GM23248 (cell line): ENCODE measurements around the gene CTNNA3. TPM values are rescaled to one million over a fixed set of nuclear protein-coding genes. Genes with fewer than 3 reads are reported as not detected.

Experiments
- DNase-seq: peaks from one replicate; pipeline ENCODE4 v3.0.0-alpha.2; 2015
- H2AFZ ChIP-seq: fragments of 200-600 bp; sonication (generic); 2 replicates; pipeline ENCODE4 v1.6.1; 2016; ENCODE audit warnings: antibody characterized with exemption
- H3F3A ChIP-seq: fragments of 200-600 bp; sonication (generic); 2 replicates; pipeline ENCODE4 v1.6.1; 2016; ENCODE audit warnings: mild to moderate bottlenecking, antibody characterized with exemption, mixed run types; ENCODE audit not compliant: insufficient read depth
- H3K27ac ChIP-seq: fragments of 200-600 bp; sonication (generic); 2 replicates; pipeline ENCODE4 v1.5.1; 2016; ENCODE audit warnings: mild to moderate bottlenecking
- H3K27me3 ChIP-seq: fragments of 200-600 bp; sonication (generic); replicated peaks from 2 replicates; pipeline ENCODE4 v1.6.1; 2016; ENCODE audit warnings: mild to moderate bottlenecking; ENCODE audit not compliant: insufficient read depth
- H3K36me3 ChIP-seq: fragments of 200-600 bp; sonication (generic); 2 replicates; pipeline ENCODE4 v1.6.1; 2016; ENCODE audit warnings: low read depth, mild to moderate bottlenecking
- H3K4me1 ChIP-seq: fragments of 200-600 bp; sonication (generic); 2 replicates; pipeline ENCODE4 v1.6.1; 2016; ENCODE audit warnings: mild to moderate bottlenecking; ENCODE audit not compliant: insufficient read depth
- H3K4me2 ChIP-seq: fragments of 200-600 bp; sonication (generic); one replicate; pipeline ENCODE4 v1.6.1; 2016; ENCODE audit warnings: mild to moderate bottlenecking; ENCODE audit not compliant: unreplicated experiment
- H3K4me3 ChIP-seq: fragments of 200-600 bp; sonication (generic); 2 replicates; pipeline ENCODE4 v1.5.1; 2016; ENCODE audit warnings: mild to moderate bottlenecking
- H3K79me2 ChIP-seq: fragments of 200-600 bp; sonication (generic); 2 replicates; pipeline ENCODE4 v1.6.1; 2016; ENCODE audit warnings: mild to moderate bottlenecking; ENCODE audit not compliant: insufficient read depth
- H3K9ac ChIP-seq: fragments of 200-600 bp; sonication (generic); 2 replicates; pipeline ENCODE4 v1.6.1; 2016; ENCODE audit warnings: mild to moderate bottlenecking
- H3K9me2 ChIP-seq: fragments of 200-600 bp; sonication (generic); 2 replicates; pipeline ENCODE4 v1.6.1; 2016; ENCODE audit warnings: mixed run types, mild to moderate bottlenecking, moderate library complexity; ENCODE audit not compliant: insufficient read depth
- H3K9me3 ChIP-seq: fragments of 200-600 bp; sonication (generic); one replicate; pipeline ENCODE4 v1.6.1; 2017; ENCODE audit warnings: low read depth
- H4K20me1 ChIP-seq: fragments of 200-600 bp; sonication (generic); 2 replicates; pipeline ENCODE4 v1.6.0; 2016; ENCODE audit not compliant: insufficient read depth
- EZH2 ChIP-seq: fragments of 200-600 bp; sonication (generic); IDR thresholded peaks from 2 replicates; pipeline ENCODE4 v1.6.1; 2018; ENCODE audit warnings: antibody characterized with exemption, mild to moderate bottlenecking; ENCODE audit not compliant: insufficient read depth, poor library complexity, severe bottlenecking
- EZH2phosphoT487 ChIP-seq: fragments of 200-600 bp; sonication (generic); IDR thresholded peaks from 2 replicates; pipeline ENCODE4 v1.6.1; 2018; ENCODE audit warnings: antibody characterized with exemption, moderate library complexity, mild to moderate bottlenecking, low read depth; ENCODE audit not compliant: insufficient read depth
- WGBS, 2 experiments: methylation state at CpG; one replicate each; pipeline ENCODE4 v1.1.6; 2015 to 2017; ENCODE audit warnings: low lambda C conversion rate in 2 of 2, low coverage in 1 of 2; ENCODE audit errors: missing lambda C conversion rate in 2 of 2; 5-methylcytosine and 5-hydroxymethylcytosine counted together
- in situ Hi-C: fragments of 300-500 bp; cut with MboI; formaldehyde crosslinking; loops from 2 replicates; pipeline ENCODE4 v1.15.0; 2020
- polyA plus RNA-seq: library from polyadenylated mRNA; unstranded; fragments of >200 nt; fragmentation: Nextera tagmentation; extraction: Ambion mirVana; gene quantifications from 2 replicates; pipeline ENCODE4 v1.2.1, GENCODE V29; 2016
- total RNA-seq: library from RNA; depleted of rRNA; stranded (reverse); fragments of >200 nt; shearing (Covaris generic); gene quantifications from 2 replicates; pipeline ENCODE4 v1.2.3, GENCODE V29; 2014

The CTNNA3 gene
- total and polyA plus RNA-seq, 2 experiments from 2014 or later: not detected

DNA sequence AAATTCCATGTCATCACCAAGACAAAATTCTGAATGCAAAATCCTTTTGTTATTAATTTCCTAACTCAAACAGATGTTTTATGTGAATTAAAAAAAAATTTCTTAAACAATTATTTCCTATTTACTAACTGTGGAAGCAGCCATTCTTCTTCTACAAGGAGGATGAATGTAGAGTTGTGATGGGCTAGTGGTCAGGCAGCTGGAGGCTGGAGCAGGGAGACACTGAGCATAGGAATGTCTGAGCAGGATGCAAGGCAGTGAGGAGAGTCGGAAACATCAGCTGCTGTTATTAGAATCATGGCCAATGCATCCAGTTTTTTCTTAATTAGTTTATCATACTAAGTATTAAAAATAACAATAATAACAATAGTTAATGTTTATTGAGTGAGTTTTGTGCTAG is 872.7 kb downstream of the CTNNA3 start:
- Histone ChIP-seq H3K79me2 (no peaks in the 10 kb centered on the region), H3K9me2 (no peaks in the 10 kb centered on the region), H3K9ac (no peak overlapping the region), H3K4me2 (no peak overlapping the region), H3K27ac (no peak overlapping the region), H3K36me3 (no peaks in the 10 kb centered on the region), H3K4me1 (no peaks in the 10 kb centered on the region), H3K4me3 (no peak overlapping the region), H4K20me1 (no peaks in the 10 kb centered on the region), H2AFZ (no peak overlapping the region), H3K27me3 (no peaks in the 10 kb centered on the region), H3F3A (no peaks in the 10 kb centered on the region), H3K9me3 (no peaks in the 10 kb centered on the region)
- TF ChIP-seq EZH2phosphoT487 (no peak), EZH2 (no peak)
- in situ Hi-C loops: no loop called here
- 53 to 61% methylated on average over 1 of the region's 1 CpG for WGBS, 2 experiments
- DNase-seq: no peak

DNA sequence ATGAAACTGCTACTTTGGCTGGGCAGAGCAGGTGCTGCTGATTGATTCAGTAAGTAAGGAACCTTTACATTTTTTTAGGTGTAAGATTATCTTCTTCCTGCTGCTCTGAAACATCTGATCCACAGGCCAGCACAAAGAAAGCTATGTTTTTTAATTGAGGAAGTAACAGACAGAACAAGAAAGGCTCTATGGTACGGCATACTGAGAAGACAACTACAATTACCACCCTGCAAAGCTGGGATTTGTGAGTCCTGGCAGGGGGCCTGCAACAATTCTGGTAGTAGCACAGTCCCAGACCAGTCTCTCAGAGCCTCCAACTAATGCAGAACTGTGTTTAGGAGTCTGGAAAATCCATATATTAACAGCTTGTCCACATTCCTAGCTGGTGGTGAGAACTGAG is 873.2 kb downstream of the CTNNA3 start:
- Histone ChIP-seq H3K9me2 (no peaks in the 10 kb centered on the region), H3K4me2 (no peak overlapping the region), H3K4me3 (no peak overlapping the region), H3K27ac (no peak overlapping the region), H3K4me1 (no peaks in the 10 kb centered on the region), H3K9me3 (no peaks in the 10 kb centered on the region), H4K20me1 (no peaks in the 10 kb centered on the region), H2AFZ (no peak overlapping the region), H3K79me2 (no peaks in the 10 kb centered on the region), H3F3A (no peaks in the 10 kb centered on the region), H3K36me3 (no peaks in the 10 kb centered on the region), H3K9ac (no peak overlapping the region), H3K27me3 (no peaks in the 10 kb centered on the region)
- in situ Hi-C loops: no loop called here
- TF ChIP-seq EZH2phosphoT487 (no peak), EZH2 (no peak)
- DNase-seq: no peak
- 33 to 47% methylated on average over 1 of the region's 1 CpG for WGBS, 2 experiments

GRCh38 chr10:66819691-66820090 is 876.3 kb downstream of the CTNNA3 start:
- no peaks in the 10 kb centered on the region for H3F3A ChIP-seq
- H3K9me2 ChIP-seq: no peaks in the 10 kb centered on the region
- H3K4me2 ChIP-seq: no peak overlapping the region
- H3K4me3 ChIP-seq: no peak overlapping the region
- TF ChIP-seq EZH2phosphoT487: no peak
- TF ChIP-seq EZH2: no peak
- no peaks in the 10 kb centered on the region for H3K9me3 ChIP-seq
- in situ Hi-C loops: no loop called here
- DNase-seq: no peak
- H2AFZ ChIP-seq: no peak overlapping the region
- no peaks in the 10 kb centered on the region for H4K20me1 ChIP-seq
- no peaks in the 10 kb centered on the region for H3K36me3 ChIP-seq
- no peaks in the 10 kb centered on the region for H3K79me2 ChIP-seq
- H3K27ac ChIP-seq: no peak overlapping the region
- H3K4me1 ChIP-seq: no peaks in the 10 kb centered on the region
- no peak overlapping the region for H3K9ac ChIP-seq
- no peaks in the 10 kb centered on the region for H3K27me3 ChIP-seq

DNA sequence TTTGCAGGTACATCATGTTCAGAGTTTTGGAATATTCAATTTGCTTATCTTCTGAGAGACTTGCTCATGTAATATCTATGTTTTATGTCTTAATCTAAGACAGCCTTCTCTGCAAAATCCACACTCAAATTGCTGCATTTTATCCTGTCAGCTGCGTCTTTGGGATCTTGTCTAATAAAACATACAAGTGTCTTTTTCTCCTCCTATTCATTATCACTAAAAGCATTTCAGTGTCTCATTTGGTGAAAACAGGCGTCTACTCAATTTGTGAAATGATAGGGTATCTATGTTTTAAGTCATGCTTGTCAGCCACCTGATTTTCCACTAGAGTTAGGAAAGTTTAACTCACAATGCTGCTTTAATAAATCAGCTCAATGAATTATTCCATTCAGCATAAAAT is 882.9 kb downstream of the CTNNA3 start:
- H3K9me3 ChIP-seq: no peaks in the 10 kb centered on the region
- no peaks in the 10 kb centered on the region for H3K36me3 ChIP-seq
- H3F3A ChIP-seq: no peaks in the 10 kb centered on the region
- H4K20me1 ChIP-seq: no peaks in the 10 kb centered on the region
- TF ChIP-seq EZH2phosphoT487 (no peak), EZH2 (no peak)
- H3K9me2 ChIP-seq: no peaks in the 10 kb centered on the region
- H3K79me2 ChIP-seq: no peaks in the 10 kb centered on the region
- DNase-seq: no peak
- no peak overlapping the region for H3K9ac ChIP-seq
- H3K27ac ChIP-seq: no peak overlapping the region
- no peak overlapping the region for H3K4me2 ChIP-seq
- no peak overlapping the region for H2AFZ ChIP-seq
- in situ Hi-C loops: no loop called here
- no peaks in the 10 kb centered on the region for H3K4me1 ChIP-seq
- WGBS, 2 experiments: 33 to 39% methylated on average over 2 of the region's 2 CpGs
- no peak overlapping the region for H3K4me3 ChIP-seq
- no peaks in the 10 kb centered on the region for H3K27me3 ChIP-seq

- Histone ChIP-seq H3K4me1 (no peaks in the 10 kb centered on the region), H3K79me2 (no peaks in the 10 kb centered on the region), H3K9me3 (no peaks in the 10 kb centered on the region), H4K20me1 (no peaks in the 10 kb centered on the region), H3K9ac (no peak overlapping the region), H3K36me3 (no peaks in the 10 kb centered on the region), H3K4me3 (no peak overlapping the region), H3K9me2 (no peaks in the 10 kb centered on the region), H3K27ac (no peak overlapping the region), H3K27me3 (no peaks in the 10 kb centered on the region), H2AFZ (no peak overlapping the region), H3F3A (no peaks in the 10 kb centered on the region), H3K4me2 (no peak overlapping the region)
- in situ Hi-C loops: no loop called here
- WGBS, 2 experiments: 40 to 52% methylated on average over 4 of the region's 4 CpGs
- no peak for DNase-seq
- no peak for TF ChIP-seq EZH2phosphoT487
- no peak for TF ChIP-seq EZH2
Measured at GRCh38 chr10:66811211-66811610, 884.8 kb downstream of the CTNNA3 start.
